ENCODE results near the gene C5orf52. TPM values are rescaled to one million over a fixed set of nuclear protein-coding genes. Genes with fewer than 3 reads are reported as not detected.

The C5orf52 gene
- total RNA-seq, 1 donor from 2014 or later, result not detected

- TF ChIP-seq CTCF (IDR thresholded peaks at IDR 0.05; ENCODE audit: unreplicated experiment), result no peak
- Mint-ChIP-seq H3K36me3 (no peaks in the 10 kb centered on the region), H3K27me3 (ENCODE audit: low read depth) (no peaks in the 10 kb centered on the region), H3K9me3 (peaks cover 4% of the 10 kb centered on the region), H3K4me1 (peaks cover 5% of the 10 kb centered on the region), H3K27ac (no peak overlapping the region), H3K4me3 (no peak overlapping the region)
- DNase-seq (ENCODE audit: low spot score in 2 of 2, unreplicated experiment in 2 of 2), result no peak
These were observed 39.1 kb downstream of the C5orf52 start for GRCh38 chr5:157710431-157710830.

DNA sequence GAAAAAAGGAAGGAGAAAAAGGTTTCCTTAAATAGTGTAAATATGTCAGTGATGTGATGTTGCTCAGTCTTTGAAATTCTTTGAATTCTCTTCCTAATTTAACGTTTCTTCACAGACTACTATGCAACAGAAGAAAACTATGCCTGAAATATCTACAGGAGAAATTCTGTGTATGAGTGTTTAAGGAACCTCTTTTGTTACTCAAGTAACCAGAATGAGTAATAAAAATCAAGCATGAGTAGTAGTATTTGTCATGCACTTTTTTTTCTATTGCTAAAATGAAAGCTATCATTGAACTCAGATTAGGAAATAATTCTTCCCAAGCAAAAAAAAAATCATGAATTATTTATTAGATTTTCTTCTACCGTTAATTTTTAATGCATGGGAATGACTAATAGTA, 39.5 kb downstream of the C5orf52 start:
- no peak for TF ChIP-seq CTCF (IDR thresholded peaks at IDR 0.05; ENCODE audit: unreplicated experiment)
- H3K36me3 Mint-ChIP-seq, result no peaks in the 10 kb centered on the region
- no peak for DNase-seq (ENCODE audit: low spot score in 2 of 2, unreplicated experiment in 2 of 2)
- H3K4me3 Mint-ChIP-seq, result no peak overlapping the region
- peaks cover 5% of the 10 kb centered on the region for H3K4me1 Mint-ChIP-seq
- no peaks in the 10 kb centered on the region for H3K27me3 Mint-ChIP-seq (ENCODE audit: low read depth)
- no peak overlapping the region for H3K27ac Mint-ChIP-seq
- H3K9me3 Mint-ChIP-seq, result peaks cover 4% of the 10 kb centered on the region

- no peaks in the 10 kb centered on the region for H3K36me3 Mint-ChIP-seq
- peaks cover 5% of the 10 kb centered on the region for H3K4me1 Mint-ChIP-seq
- no peak overlapping the region for H3K27ac Mint-ChIP-seq
- TF ChIP-seq CTCF (IDR thresholded peaks at IDR 0.05; ENCODE audit: unreplicated experiment), result no peak
- no peaks in the 10 kb centered on the region for H3K27me3 Mint-ChIP-seq (ENCODE audit: low read depth)
- DNase-seq (ENCODE audit: low spot score in 2 of 2, unreplicated experiment in 2 of 2), result no peak
- no peak overlapping the region for H3K4me3 Mint-ChIP-seq
- H3K9me3 Mint-ChIP-seq, result peaks cover 4% of the 10 kb centered on the region
These were observed 42.7 kb downstream of the C5orf52 start for GRCh38 chr5:157713830-157714595.

DNA sequence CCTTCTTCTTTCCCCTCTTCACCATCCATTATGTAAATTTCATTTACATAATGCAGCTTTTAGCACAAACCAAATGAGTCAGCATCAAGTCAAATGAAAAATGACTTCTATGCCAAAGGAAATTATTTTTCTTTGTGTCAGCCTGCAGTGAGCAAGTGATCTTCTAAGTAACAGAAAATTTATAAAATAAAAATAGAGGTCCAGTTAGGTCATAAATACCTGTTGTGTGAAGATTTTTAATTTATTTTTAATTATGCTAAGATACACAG, 43.2 kb downstream of the C5orf52 start:
- no peak for TF ChIP-seq CTCF (IDR thresholded peaks at IDR 0.05; ENCODE audit: unreplicated experiment)
- Mint-ChIP-seq H3K4me3 (no peak overlapping the region), H3K9me3 (peaks cover 1% of the 10 kb centered on the region), H3K36me3 (no peaks in the 10 kb centered on the region), H3K27ac (no peak overlapping the region), H3K4me1 (peaks cover 4% of the 10 kb centered on the region), H3K27me3 (ENCODE audit: low read depth) (no peaks in the 10 kb centered on the region)
- no peak for DNase-seq (ENCODE audit: low spot score in 2 of 2, unreplicated experiment in 2 of 2)

GRCh38 chr5:157718519-157718918, 47.2 kb downstream of the C5orf52 start:
- no peak overlapping the region for H3K4me3 Mint-ChIP-seq
- H3K27me3 Mint-ChIP-seq (ENCODE audit: low read depth), result no peaks in the 10 kb centered on the region
- no peak overlapping the region for H3K27ac Mint-ChIP-seq
- no peaks in the 10 kb centered on the region for H3K36me3 Mint-ChIP-seq
- H3K9me3 Mint-ChIP-seq, result peaks cover 4% of the 10 kb centered on the region
- TF ChIP-seq CTCF (IDR thresholded peaks at IDR 0.05; ENCODE audit: unreplicated experiment), result peak; percentile 52
- no peak for DNase-seq (ENCODE audit: low spot score in 2 of 2, unreplicated experiment in 2 of 2)
- H3K4me1 Mint-ChIP-seq, result peaks cover 4% of the 10 kb centered on the region

- H3K9me3 Mint-ChIP-seq, result peaks cover 4% of the 10 kb centered on the region
- peaks cover 4% of the 10 kb centered on the region for H3K4me1 Mint-ChIP-seq
- H3K4me3 Mint-ChIP-seq, result no peak overlapping the region
- no peak for TF ChIP-seq CTCF (IDR thresholded peaks at IDR 0.05; ENCODE audit: unreplicated experiment)
- no peaks in the 10 kb centered on the region for H3K27me3 Mint-ChIP-seq (ENCODE audit: low read depth)
- H3K36me3 Mint-ChIP-seq, result no peaks in the 10 kb centered on the region
- no peak for DNase-seq (ENCODE audit: low spot score in 2 of 2, unreplicated experiment in 2 of 2)
- no peak overlapping the region for H3K27ac Mint-ChIP-seq
These were observed 47.9 kb downstream of the C5orf52 start for GRCh38 chr5:157719245-157719644.
